NCI-H82 (cell line): ENCODE data around the gene USP43.
"Not testable (repeated sequence)": the region's sequence is repeated elsewhere in the genome, so short reads cannot be mapped to it uniquely, and the experiment has no call there.

ENCODE experiments used
- DNase-seq: peaks from one replicate; lab custom pipeline; 2025; lab: John Stamatoyannopoulos, UW

USP43 gene

DNA sequence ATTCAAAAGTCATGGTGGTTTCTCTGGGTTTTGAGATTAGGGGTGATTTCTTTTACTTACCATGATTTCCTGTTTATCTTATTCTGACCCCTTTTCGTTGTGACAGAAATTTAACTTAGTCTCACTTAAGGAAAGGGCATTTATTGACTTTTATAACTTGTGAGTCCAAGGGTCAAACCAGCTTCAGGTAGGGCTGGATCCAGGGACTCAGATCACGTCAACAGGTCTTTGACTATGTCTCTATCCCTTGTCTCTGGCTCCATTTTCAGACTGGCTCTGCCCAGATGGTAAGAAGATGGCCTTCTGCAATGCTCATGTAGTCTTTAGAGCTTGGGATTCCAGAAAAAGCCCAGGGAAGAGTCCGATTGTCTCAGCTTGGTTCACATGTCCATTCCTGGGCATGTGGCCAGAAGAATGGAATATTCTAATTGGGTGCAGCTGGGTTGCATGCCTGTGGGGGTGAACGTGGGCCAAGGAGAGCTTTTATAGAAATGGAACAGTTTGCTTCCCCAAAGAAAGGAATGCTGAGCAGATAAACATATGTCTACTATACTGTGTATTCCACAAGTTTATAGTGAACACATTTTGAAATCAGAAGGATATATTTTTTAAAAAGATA lies 13.4 kb downstream of the USP43 start:
- no peak for DNase-seq

DNA sequence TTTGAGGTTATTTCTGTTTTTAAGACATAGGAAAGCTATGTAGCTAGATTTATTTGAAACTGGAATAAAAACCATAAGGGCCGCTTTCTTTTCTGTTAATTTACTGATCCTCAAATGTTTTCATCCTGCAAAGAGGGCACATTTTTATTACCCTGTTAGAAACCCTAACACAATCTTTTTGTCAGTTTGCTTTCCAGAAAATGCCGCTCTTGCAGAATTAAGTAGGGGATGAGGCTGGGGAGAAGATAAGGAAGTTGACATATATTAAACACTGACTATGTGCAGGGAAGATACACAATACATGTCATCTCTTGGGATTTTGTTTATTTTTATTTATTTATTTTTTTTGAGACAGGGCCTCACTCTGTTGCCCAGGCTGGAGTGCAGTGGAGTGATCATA lies 15.7 kb downstream of the USP43 start:
- no peak for DNase-seq

DNA sequence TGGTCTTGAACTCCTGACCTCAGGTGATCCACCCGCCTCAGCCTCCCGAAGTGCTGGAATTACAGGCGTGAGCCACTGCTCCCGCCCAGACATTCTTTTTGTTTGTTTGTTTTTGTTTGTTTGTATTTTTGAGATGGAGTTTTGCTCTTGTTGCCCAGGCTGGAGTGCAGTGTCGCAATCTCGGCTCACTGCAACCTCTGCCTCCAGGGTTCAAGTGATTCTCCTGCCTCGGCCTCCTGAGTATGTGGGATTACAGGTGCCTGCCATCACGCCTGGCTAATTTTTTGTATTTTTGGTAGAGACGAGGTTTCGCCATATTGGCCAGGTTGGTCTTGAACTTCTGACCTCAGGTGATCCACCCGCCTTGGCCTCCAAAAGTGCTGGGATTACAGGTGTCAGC lies 18.2 kb downstream of the USP43 start:
- DNase-seq: not testable (repeated sequence)

DNA sequence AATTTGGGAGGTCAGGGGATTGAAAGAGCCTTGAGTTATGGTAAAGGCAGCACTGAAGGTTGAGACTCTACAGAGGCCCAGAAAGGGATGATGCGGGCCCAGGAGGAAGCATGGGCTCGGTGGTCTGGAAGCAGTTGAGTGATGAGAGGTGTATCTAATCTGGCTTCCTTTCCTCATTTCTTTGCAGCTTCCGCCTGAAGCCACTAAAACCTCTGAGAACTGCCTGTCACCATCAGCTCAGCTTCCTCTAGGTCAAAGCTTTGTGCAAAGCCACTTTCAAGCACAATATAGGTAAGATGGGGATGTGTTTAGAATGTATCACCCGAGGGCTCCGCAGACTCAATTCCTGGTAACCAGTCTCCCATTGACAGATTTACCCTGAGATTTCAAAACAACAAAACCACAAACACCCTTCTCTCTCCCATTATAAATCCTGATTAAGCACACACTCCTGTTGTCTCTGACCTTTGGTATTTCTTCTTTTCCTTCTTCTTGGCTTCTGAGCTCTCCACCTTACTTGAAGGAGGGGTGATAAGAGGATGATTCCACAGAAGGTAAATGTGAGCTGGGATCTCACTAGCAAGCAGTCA lies 21.2 kb downstream of the USP43 start:
- DNase-seq: no peak

DNA sequence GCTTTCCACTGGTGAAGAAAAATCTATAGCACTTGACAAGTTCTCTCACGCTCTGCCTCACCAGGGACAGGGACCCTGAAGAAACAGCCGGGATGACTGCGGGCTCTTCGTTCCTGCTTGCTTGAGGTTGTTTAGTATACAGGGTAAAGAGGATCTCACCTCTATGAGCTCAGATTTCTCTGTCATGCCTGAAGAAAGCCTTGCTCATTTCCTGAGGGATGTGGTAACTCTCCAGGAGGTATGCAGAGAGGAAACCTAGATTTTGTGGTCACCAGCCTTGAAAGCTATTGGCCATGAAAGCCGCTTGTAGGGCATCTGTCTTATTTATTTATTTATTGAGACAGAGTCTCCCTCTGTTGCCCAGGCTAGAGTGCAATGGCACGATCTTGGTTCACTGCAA lies 23.2 kb downstream of the USP43 start:
- no peak for DNase-seq

DNA sequence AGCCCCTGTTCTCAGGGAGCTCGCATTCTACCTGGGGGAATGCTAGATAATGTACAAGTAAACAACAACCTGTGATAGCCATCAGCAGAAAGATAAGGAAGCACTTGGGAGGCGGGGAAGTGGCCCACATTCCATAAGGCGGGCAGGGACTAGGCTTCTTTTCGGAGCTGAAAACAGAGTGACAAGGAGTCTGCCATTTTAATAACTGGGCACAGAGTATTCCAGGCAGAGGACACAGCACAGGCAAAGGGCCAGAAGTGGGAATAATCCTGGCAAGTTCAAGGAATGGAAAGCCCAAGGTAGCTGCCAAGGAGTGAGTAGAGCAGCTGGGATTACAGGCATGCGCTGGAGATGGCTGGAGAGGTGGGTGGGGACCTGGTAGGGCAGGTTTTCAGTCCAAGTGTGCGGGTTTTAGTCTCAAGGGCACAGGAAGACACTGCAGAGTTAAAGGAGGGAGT lies 24.3 kb downstream of the USP43 start:
- no peak for DNase-seq

DNA sequence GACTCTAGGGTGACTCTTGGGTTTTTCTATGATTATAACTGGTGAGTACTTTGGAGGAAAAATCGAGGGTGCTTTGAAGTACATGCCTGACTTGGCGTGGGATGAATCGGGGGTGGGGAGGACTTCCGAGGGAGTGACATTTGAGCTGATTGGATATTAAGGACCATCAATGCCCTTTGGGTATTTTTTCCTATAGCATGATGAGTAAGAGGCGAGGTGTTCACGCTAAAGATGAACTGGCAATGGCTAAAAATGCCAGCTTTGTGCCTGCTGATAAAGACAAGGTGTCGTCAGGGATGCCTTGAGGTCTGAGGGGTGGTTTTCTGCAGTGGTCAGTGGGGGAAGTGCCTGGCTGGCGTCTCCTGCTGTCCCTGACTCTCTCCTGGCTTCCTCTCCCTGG lies 25.3 kb downstream of the USP43 start:
- DNase-seq: no peak

DNA sequence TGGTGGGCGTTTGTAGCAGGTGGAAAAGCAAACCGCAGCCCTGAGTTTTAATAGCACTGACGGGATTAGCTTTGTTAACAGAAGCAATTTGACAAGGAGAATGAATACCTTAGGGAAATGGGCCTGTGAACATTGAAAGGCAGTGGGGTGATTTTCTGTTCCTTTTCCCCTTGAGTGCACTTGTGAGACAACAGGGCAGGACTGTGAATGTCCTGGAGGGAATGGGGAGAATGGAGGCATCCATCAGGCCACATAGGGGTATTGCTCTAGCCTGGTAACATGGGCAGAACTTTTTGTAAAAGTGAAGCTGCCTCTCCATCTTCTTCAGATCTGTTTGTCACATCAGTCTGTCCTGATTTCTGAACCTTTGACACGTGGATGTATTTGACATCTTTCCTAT lies 26.2 kb downstream of the USP43 start:
- DNase-seq: no peak

DNA sequence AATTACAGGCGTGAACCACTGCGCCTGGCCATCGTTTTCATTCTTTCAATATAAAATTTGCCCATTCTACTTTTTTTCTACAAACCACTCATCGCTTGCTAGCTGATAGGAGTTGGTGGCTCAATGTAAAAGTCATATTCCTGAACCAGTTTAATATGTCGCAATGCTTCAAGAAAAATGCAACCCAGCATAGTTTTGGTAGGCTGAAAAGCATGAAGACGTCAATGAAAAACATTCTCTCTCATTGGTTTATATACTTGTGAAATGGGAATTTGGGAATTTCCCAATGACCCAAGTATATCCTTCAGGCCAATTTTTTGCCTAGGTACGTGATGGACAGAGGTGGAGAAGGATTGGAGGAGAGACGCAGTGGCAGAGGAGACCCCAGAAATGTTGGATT lies 26.9 kb downstream of the USP43 start:
- no peak for DNase-seq

DNA sequence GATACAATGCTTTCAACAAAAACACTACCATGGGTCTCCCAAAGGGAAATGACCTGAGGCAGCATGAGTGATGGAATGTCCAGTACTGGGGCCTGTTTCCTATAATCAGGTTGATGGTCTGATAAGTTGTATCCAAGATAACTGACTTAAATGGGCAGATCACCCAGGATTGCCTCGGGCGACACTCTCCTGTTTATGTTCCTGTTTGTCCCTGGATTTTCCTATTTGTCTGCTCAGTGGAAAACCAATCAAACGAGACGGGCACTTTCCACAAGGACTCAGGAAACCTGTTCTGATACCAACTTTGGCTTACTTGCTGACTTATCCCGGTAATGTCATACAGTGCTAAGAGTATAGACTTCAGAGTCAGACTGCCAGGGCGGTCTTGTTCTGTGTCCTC lies 27.4 kb downstream of the USP43 start:
- DNase-seq: no peak

DNA sequence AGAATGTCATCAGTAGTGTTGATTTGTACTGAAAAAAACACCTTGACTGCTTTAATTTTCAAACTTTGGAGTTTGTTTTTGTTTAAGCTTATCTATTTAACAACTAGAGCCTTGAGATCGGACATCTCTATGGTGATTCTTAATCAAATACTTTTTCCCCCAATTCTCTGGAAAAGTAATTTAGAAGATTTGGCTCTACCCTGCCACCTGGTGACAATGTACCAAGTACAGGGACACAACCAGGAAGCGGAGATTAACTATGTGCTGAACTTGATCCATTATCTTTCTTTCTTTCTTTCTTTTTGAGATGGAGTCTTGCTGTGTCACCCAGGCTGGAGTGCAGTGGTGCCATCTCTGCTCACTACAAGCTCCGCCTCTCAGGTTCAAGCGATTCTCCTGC lies 30.8 kb downstream of the USP43 start:
- peak; percentile 12 for DNase-seq

DNA sequence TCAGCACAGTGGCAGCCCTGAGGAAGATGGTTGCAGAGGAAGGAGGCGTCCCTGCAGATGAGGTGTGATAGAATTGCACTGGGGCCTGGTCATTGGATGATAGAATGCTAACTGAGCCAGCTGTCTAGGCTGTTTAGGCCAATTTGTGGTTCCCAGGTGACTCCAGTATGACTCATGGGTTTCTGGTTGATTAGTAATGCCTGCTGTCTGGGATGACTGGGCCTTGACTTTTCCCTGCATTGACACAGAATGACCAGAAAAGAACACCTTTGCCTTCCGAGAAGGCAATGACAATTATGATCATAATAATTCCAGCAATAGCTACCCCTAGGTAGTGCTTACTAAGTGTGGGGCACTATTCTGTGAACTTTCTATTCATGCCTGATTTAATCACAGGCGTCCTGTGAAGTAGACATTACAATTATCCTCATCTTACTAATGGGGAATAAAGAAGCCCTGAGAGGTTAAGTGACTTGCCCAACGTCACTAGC lies 31.5 kb downstream of the USP43 start:
- no peak for DNase-seq

DNA sequence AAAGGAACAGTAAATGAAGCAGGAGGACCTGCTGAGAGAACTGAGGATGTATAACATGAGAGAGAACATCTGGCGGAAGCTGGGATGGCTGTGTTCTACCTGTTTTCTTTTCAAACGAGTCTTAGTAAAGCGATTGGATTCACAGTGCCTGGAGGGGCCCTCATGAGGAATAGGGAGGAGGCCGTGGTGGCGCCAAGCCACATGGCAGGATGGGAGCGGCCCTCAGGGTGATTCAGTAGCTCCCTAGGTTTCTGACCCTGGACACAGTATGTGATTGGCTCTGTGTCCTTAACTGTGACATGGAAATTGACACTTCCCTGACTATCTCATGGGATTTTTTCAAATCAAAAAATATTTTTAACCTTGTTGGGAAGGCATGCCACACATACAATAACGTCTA lies 32.1 kb downstream of the USP43 start:
- DNase-seq: no peak

DNA sequence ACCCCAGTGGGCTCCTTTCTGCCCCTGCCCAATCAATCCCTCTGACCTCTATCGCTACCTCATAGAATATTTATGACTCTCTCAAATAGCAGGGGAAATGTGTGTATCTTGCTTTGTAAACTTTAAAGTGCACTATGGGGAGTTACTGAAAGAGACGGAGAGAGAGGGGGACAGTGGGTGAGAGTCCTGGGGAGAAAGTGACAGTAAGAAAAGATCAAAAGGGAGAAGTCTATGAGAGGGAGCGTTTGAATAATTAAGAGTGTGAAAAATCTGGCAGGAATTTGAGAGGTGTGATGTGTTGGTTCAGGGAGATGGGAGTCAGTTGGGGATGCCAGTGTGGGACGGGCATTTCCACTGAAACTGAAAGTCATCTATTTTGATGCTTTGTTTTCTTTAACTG lies 32.6 kb downstream of the USP43 start:
- no peak for DNase-seq

DNA sequence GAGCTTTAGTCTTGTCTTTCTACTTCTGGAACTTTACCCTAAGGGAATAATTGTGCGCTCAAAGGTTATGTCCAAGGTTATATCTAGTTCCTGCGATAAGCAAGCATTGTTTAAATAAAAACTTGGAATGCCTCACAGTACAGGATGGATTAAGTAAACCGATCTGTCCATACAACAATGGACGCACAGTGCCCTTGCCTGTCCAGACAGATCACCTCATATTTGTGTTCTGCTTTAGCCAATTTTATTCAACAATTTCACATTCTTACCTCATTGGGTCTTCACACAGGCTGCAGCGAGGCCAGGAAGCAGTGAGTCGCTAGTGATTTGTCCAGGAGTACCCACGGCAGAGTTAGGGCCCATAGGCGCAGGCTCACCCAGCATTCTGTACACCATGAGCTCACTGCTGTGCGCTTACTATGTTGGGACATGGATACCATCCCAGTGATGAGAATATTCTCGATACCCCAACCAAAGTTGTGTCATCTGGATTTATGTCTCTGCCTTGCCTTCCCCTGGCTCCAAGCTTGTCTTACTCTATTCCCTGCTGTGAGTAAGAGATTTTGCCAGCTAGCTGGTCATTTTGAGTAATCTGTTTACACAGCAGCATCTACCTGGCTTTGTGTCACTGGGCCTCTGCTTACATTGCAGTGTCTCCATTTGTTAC lies 39.8 kb downstream of the USP43 start:
- no peak for DNase-seq

DNA sequence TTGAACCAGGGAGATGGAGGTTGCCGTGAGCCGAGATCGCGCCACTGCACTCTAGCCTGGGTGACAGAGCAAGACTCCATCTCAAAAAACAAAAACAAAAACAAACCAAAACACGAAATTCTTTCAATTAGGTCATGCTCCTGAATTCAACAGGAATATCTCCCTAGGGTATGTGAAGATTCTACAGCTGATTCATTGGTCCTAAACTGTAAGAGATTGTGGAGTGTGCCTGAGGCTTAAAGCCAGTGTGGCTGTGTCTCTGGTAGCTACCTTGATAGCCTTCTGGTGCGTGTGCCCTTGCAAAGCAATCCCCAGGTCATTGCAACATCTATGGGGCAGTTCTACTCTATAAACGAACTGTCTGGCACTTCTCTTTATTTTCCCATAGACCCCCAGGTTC lies 48.4 kb downstream of the USP43 start:
- DNase-seq: no peak

DNA sequence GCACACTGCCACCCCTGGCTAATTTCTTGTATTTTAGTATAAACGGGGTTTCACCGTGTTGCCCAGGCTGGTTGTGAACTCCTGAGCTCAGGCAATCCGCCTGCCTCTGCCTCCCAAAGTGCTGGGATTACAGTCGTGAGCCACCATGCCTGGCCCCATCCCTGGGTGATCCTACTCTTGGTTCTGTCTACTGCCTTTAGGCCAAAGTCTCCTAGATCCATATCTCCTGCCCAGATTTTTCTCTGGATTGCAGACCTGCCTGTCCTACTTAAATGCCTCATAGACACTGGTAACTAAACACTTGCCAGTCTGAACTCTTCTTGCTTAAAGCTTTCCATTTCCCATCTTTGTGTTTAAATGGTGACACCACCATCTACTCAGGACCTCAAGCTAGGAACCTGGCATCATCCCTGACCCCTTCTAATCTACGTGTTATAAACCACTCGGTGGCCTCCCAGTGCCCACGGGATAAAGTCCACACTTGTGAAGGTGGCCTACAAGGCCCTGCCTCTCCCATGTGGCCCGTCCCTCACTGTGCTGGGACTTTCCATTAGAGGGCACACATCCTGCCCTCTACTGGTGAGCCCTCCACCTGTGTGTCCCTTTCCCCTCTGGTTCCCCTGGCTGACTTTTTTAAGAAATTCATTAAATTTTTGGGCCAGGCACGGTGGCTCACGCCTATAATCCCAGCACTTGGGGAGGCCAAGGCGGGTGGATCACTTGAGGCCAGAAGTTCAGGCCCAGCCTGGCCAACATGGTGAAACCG lies 51.1 kb downstream of the USP43 start:
- no peak for DNase-seq

DNA sequence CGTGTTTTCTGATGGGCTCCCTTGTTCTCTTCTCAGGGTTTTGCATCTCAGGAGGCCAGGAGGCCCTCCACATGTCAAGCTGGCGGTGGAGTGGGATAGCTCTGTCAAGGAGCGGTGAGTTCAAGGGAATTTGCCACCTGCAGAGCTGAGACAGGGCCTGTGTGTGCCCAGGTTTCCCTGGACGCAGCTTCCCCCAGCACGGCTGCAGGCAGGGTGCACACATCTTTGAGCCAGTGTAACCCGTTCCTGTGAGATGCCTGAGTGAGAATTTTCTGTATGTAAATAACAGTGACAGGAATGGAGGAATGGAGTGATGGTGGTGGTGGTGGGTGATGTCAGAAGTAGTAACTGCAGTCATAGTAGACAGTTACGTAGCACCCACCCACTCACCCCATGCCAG lies 54.8 kb downstream of the USP43 start:
- no peak for DNase-seq

DNA sequence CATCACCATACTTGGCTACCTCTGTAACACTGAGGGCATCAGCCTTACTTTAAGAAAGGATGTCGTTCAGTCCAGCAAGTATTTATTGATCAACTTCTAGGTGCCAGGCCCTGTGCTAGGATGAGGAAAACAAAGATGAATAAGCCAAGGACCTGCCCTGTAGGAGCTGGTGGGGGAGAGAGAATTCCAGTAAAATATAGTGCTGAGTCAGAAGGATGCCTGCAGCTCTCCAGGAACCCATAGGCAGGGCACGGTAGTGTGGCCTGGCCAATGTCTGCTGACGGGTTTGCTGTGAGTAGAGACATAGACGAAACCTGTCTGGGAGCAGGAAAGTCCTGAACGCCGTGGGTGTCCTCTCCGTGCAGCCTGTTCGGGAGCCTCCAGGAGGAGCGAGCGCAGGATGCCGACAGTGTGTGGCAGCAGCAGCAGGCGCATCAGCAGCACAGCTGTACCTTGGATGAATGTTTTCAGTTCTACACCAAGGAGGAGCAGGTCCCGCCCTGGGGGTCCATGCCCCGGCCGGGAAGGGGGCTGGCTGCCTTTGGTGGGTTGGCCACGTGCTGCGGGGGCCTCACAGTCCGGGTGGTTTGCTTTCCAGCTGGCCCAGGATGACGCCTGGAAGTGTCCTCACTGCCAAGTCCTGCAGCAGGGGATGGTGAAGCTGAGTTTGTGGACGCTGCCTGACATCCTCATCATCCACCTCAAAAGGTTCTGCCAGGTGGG lies 55.6 kb downstream of the USP43 start:
- no peak for DNase-seq

DNA sequence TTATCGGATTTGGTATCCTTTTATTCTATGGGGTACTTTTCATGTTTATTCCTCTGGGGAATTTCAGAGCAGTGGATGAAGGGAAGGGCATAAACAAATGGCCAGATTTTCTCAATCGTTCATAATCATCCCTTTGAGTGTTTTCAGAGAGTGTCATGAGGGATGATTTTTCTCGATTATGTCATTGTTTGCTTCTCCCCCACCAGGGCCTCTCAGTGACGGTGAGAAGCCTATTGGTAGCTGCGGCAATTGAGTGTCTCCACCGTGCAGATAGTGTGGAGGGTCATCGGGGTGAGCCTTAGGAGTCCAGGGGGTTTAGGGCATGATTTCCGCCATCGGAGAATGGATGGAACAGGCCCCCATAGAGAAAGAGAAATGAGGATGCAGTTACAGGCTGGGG lies 57.2 kb downstream of the USP43 start:
- DNase-seq: no peak

DNA sequence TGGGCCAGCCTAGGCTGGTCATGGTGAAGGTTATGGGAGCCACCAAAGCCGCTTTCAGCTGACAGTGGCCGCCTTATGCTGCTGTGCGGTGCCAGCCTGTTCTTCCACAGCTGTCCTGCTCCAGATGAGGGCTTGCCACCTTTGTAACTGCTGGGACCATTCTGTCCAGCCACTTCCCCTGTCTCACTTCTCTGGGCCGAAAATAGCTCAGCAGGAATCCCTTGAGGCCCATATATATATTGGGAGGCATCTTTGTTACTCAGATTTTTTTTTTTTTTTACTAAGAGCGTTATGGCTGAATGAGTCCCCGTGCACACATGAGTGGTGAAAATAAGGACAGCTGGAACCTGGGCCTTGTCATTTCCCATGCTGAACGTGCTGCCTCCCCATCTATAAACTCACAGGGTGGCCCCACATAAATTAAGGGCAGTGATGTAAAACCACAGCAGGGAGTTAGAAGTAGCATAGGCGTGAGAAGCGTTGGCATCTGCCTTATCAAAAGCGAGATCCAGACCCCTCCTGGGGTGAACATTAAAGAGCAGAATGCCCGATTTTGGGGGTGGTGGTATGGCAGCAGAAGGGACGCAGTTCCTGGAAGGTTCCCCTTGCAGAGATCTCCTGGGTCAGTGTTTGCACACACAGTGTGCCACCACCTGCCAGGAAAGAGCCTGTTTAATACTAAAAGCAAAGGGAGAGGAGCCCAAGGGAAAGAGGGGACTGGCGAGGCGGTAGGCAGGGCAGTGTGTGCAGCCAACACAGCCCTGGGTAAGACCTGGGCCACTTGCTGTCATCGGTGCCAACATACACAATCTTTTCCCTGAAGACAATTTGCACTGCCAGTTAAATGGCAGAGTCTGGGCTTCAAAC lies 57.8 kb downstream of the USP43 start:
- no peak for DNase-seq
